Astrocyte (in vitro differentiated cells and primary cell): ENCODE data around the gene ASB12. TPM values are rescaled to one million over a fixed set of nuclear protein-coding genes. Genes with fewer than 3 reads are reported as not detected.
A peak's percentile ranks its signal among the peaks of the same experiment; 100 is the strongest.
"Not testable (repeated sequence)": the region's sequence is repeated elsewhere in the genome, so short reads cannot be mapped to it uniquely, and the experiment has no call there.

ENCODE experiments used
- DNase-seq: peaks from one replicate; pipeline ENCODE4 v3.0.0-alpha.2; 2010; ENCODE audit warnings: low read depth
- FAIRE-seq: peaks from 2 replicates; lab custom pipeline; 2011; peaks lifted over from hg19 to GRCh38; lab: Jason Lieb, UNC
- H2AFZ ChIP-seq: 2 replicates; pipeline ENCODE4 v1.6.0; 2012; ENCODE audit warnings: low read depth, low read length, inconsistent platforms
- H3K27ac ChIP-seq: 2 replicates; pipeline ENCODE4 v1.5.1; 2011; ENCODE audit warnings: low read depth, low read length, inconsistent platforms
- H3K27me3 ChIP-seq: 2 replicates; pipeline ENCODE4 v1.6.0; 2011; ENCODE audit warnings: low read length, inconsistent platforms; ENCODE audit not compliant: insufficient read depth
- H3K36me3 ChIP-seq: 2 replicates; pipeline ENCODE4 v1.5.1; 2011; ENCODE audit warnings: low read length, inconsistent platforms; ENCODE audit not compliant: insufficient read depth
- H3K4me1 ChIP-seq: 2 replicates; pipeline ENCODE4 v1.5.1; 2011; ENCODE audit warnings: low read length, inconsistent platforms; ENCODE audit not compliant: insufficient read depth
- H3K4me2 ChIP-seq: 2 replicates; pipeline ENCODE4 v1.6.0; 2012; ENCODE audit warnings: low read length, inconsistent platforms
- H3K4me3 ChIP-seq: 2 replicates; pipeline ENCODE4 v1.5.1; 2011; ENCODE audit warnings: low read depth, mild to moderate bottlenecking, low read length, inconsistent platforms; ENCODE audit not compliant: insufficient read depth
- H3K79me2 ChIP-seq: 2 replicates; pipeline ENCODE4 v1.6.0; 2012; ENCODE audit warnings: mild to moderate bottlenecking, low read length, inconsistent platforms; ENCODE audit not compliant: insufficient read depth
- H3K9ac ChIP-seq: 2 replicates; pipeline ENCODE4 v1.6.0; 2012; ENCODE audit warnings: mild to moderate bottlenecking, low read length, inconsistent platforms
- H3K9me3 ChIP-seq: 2 replicates; pipeline ENCODE4 v1.5.1; 2012; ENCODE audit warnings: low read depth, mild to moderate bottlenecking, low read length, inconsistent platforms; ENCODE audit not compliant: insufficient read depth
- H4K20me1 ChIP-seq: 2 replicates; pipeline ENCODE4 v1.6.0; 2012; ENCODE audit warnings: low read length, inconsistent platforms; ENCODE audit not compliant: insufficient read depth
- H3K27ac Mint-ChIP-seq: one replicate; pipeline ENCODE4 v1.8.0; 2021; ENCODE audit warnings: mild to moderate bottlenecking, mixed read lengths; ENCODE audit not compliant: unreplicated experiment
- H3K27me3 Mint-ChIP-seq: one replicate; pipeline ENCODE4 v1.8.0; 2021; ENCODE audit warnings: low read depth, mixed read lengths; ENCODE audit not compliant: unreplicated experiment
- H3K36me3 Mint-ChIP-seq: one replicate; pipeline ENCODE4 v1.8.0; 2021; ENCODE audit warnings: low read depth, mixed read lengths; ENCODE audit not compliant: unreplicated experiment
- H3K4me1 Mint-ChIP-seq: one replicate; pipeline ENCODE4 v1.8.0; 2021; ENCODE audit warnings: low read depth, mixed read lengths; ENCODE audit not compliant: unreplicated experiment
- H3K4me3 Mint-ChIP-seq: one replicate; pipeline ENCODE4 v1.8.0; 2021; ENCODE audit warnings: mild to moderate bottlenecking, moderate library complexity, mixed read lengths; ENCODE audit not compliant: unreplicated experiment
- H3K9me3 Mint-ChIP-seq: one replicate; pipeline ENCODE4 v1.8.0; 2021; ENCODE audit warnings: mild to moderate bottlenecking, mixed read lengths; ENCODE audit not compliant: unreplicated experiment
- EZH2 ChIP-seq: IDR thresholded peaks from 2 replicates; pipeline ENCODE4 v1.6.1; 2012; ENCODE audit warnings: mild to moderate bottlenecking, low read length, inconsistent platforms; ENCODE audit not compliant: insufficient read depth
- total RNA-seq: library from RNA; stranded (reverse); gene quantifications from 2 replicates; pipeline ENCODE4 v1.2.1, GENCODE V29; 2021
- TF ChIP-seq, protein P1 (sequence below): IDR thresholded peaks from 2 replicates; pipeline ENCODE4 v1.5.1; 2011; ENCODE audit warnings: low read depth, mild to moderate bottlenecking, inconsistent platforms, low read length, moderate library complexity; ENCODE audit not compliant: insufficient read depth

The ASB12 gene
- total RNA-seq, 1 donor from 2014 or later, result 0.16 TPM

DNA sequence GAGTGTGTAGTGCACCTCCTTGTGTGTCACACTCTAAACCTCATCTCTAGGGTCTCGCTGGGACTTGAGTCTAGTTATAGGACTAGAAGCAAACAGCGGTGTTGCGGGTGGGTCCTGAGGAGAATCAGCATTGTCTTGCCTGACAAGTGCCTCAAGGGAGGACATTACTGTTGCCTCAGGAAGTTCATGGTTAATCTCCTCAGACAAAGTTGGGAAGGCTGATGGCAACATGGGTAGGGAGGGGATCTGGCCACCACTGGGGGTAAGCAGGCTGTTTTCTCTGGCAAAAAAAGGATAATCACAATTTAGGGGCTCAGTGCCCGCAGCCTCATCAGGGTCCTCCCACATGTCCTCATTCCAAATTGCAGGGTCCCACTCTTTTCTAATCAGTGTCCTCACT is 12.4 kb downstream of the ASB12 start:
- Mint-ChIP-seq H3K36me3 (no peaks in the 10 kb centered on the region), H3K27me3 (no peaks in the 10 kb centered on the region), H3K27ac (no peak overlapping the region), H3K4me3 (no peak overlapping the region), H3K9me3 (no peaks in the 10 kb centered on the region), H3K4me1 (no peaks in the 10 kb centered on the region)
- H3K79me2 ChIP-seq, result no peaks in the 10 kb centered on the region
- H3K27me3 ChIP-seq, result no peaks in the 10 kb centered on the region
- no peak overlapping the region for H3K9ac ChIP-seq
- no peaks in the 10 kb centered on the region for H3K36me3 ChIP-seq
- no peak overlapping the region for H2AFZ ChIP-seq
- H3K4me1 ChIP-seq, result no peaks in the 10 kb centered on the region
- no peak overlapping the region for H3K27ac ChIP-seq
- H3K9me3 ChIP-seq, result no peaks in the 10 kb centered on the region
- H3K4me2 ChIP-seq, result no peak overlapping the region
- TF ChIP-seq, protein P1, sequence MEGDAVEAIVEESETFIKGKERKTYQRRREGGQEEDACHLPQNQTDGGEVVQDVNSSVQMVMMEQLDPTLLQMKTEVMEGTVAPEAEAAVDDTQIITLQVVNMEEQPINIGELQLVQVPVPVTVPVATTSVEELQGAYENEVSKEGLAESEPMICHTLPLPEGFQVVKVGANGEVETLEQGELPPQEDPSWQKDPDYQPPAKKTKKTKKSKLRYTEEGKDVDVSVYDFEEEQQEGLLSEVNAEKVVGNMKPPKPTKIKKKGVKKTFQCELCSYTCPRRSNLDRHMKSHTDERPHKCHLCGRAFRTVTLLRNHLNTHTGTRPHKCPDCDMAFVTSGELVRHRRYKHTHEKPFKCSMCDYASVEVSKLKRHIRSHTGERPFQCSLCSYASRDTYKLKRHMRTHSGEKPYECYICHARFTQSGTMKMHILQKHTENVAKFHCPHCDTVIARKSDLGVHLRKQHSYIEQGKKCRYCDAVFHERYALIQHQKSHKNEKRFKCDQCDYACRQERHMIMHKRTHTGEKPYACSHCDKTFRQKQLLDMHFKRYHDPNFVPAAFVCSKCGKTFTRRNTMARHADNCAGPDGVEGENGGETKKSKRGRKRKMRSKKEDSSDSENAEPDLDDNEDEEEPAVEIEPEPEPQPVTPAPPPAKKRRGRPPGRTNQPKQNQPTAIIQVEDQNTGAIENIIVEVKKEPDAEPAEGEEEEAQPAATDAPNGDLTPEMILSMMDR, result no peak
- TF ChIP-seq EZH2, result no peak
- no peak overlapping the region for H3K4me3 ChIP-seq
- DNase-seq (no peak), FAIRE-seq (peak; percentile 37)
- H4K20me1 ChIP-seq, result no peaks in the 10 kb centered on the region

DNA sequence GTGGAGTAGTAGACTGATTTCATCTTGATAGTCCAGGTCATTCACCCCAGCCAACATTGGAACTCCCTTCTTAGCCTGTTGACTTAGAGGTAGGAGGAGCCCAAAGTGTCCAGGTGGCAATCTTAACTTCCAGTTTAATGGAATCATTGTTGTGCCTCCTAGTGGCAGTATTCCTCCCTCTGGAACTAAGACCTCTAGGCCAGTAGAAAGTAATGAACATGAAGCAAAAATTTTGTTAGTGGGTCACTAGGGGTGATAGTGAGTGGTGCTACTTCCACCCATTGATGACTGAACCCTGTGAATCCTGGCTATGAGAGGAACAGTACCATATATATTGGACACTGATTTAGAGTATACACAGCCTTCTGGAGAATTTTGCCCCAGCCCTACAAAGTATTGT is 16.4 kb downstream of the ASB12 start:
- not testable (repeated sequence) for H3K4me1 ChIP-seq, H3K27me3 Mint-ChIP-seq, H3K4me3 Mint-ChIP-seq, H3K36me3 ChIP-seq, H3K9ac ChIP-seq, H3K4me2 ChIP-seq, H3K9me3 Mint-ChIP-seq, H3K79me2 ChIP-seq, H3K27ac ChIP-seq, H3K4me1 Mint-ChIP-seq, DNase-seq, H3K36me3 Mint-ChIP-seq, H3K27me3 ChIP-seq, H3K4me3 ChIP-seq, H4K20me1 ChIP-seq, H2AFZ ChIP-seq, H3K9me3 ChIP-seq, H3K27ac Mint-ChIP-seq
- FAIRE-seq, result peak; percentile 75

DNA sequence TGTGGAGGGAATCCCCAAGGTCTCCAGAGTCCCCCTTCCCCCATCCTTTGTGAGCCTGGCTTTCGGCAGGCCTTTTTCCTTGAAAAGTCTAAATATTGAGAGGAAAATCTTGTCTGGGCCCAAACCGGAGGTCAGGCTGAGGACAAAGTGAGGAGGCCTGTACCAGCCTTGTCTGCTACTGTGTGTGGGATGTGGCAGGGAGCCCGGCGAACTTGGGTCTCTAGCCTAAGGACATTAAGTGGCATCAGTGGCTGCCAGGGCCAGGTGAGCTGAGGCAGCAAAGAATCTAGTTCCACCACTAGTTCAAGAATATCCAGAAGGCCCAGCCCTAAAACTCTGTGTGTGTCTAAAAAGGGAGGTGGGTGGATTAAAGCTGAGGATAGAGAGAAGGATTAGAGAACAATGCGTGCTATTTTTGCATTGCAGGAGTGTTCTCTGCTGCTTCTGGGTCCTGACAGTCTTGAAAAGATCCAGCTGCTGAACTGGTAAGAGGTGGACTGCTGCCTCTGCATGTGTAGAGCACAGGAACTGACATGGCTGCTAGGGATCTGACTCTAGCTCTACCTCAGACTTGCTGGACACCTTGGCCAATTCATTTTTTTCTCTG is 23.7 kb downstream of the ASB12 start:
- Mint-ChIP-seq H3K36me3 (no peaks in the 10 kb centered on the region), H3K27ac (peak overlapping the region; percentile 58), H3K9me3 (no peaks in the 10 kb centered on the region), H3K4me3 (peak overlapping the region; percentile 84), H3K4me1 (peaks cover 7% of the 10 kb centered on the region), H3K27me3 (no peaks in the 10 kb centered on the region)
- no peak for DNase-seq
- peak; percentile 90 for FAIRE-seq
- Histone ChIP-seq H3K79me2 (no peaks in the 10 kb centered on the region), H3K27ac (peak overlapping the region; percentile 63), H3K36me3 (no peaks in the 10 kb centered on the region), H4K20me1 (peaks cover 6% of the 10 kb centered on the region), H2AFZ (peak overlapping the region; percentile 88), H3K4me2 (peak overlapping the region; percentile 89), H3K4me1 (peaks cover 3% of the 10 kb centered on the region), H3K9me3 (no peaks in the 10 kb centered on the region), H3K27me3 (no peaks in the 10 kb centered on the region), H3K9ac (peak overlapping the region; percentile 84), H3K4me3 (peak overlapping the region; percentile 66)
- TF ChIP-seq EZH2, result no peak
